ENCODE measurements around the gene DRC7.
A peak's percentile ranks its signal among the peaks of the same experiment; 100 is the strongest.

The DRC7 gene

DNA sequence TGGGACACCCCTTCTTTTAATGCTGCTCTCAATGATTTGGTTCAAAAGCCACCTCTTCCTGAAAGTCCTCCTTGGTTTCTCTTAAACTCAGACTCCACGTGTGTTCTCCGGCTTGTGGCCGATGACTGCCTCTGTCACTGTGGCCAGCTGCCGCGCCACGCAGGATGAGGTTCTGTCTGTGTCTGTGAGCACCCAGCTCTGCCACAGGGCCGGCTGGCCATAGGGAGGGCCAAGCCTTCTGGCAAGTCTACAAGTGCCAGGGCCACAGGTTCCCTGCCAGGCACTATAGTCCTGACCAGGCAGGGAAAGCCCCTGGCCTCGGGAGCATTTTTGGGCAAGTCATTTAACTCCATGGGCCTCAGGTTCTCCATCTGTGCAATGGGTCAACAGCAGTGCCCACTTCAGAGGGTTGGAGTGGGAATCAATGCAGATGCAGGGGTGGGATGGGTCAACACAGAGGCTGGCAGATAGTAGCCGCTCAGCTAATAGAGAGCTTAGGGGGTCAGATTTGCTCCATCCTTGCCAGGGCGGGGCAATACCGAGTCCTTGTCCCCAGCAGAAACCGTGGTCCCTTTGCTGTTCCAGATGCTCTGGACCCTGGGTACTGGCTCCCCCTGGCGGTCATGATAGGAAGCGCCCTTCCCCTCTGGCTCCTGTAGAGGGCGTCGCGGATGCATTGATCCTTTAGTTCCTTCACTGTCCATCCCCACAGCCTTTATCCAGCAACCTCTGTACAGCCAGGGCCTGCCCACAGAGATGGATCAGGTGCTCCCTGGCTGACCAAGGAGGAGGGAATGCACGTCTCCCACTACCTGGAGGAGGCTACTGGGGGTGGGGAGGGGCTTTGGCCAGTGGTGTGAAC lies 45.8 kb upstream of the DRC7 start:
- H3K4me3 ChIP-seq (replicated peaks; ENCODE audit: low read depth, low read length), result no peak overlapping the region
- DNase-seq (ENCODE audit: low read depth), result peak; percentile 85
- TF ChIP-seq, protein P1, sequence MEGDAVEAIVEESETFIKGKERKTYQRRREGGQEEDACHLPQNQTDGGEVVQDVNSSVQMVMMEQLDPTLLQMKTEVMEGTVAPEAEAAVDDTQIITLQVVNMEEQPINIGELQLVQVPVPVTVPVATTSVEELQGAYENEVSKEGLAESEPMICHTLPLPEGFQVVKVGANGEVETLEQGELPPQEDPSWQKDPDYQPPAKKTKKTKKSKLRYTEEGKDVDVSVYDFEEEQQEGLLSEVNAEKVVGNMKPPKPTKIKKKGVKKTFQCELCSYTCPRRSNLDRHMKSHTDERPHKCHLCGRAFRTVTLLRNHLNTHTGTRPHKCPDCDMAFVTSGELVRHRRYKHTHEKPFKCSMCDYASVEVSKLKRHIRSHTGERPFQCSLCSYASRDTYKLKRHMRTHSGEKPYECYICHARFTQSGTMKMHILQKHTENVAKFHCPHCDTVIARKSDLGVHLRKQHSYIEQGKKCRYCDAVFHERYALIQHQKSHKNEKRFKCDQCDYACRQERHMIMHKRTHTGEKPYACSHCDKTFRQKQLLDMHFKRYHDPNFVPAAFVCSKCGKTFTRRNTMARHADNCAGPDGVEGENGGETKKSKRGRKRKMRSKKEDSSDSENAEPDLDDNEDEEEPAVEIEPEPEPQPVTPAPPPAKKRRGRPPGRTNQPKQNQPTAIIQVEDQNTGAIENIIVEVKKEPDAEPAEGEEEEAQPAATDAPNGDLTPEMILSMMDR (IDR thresholded peaks at IDR 0.05; ENCODE audit: low read length, missing control alignments), result no peak

DNA sequence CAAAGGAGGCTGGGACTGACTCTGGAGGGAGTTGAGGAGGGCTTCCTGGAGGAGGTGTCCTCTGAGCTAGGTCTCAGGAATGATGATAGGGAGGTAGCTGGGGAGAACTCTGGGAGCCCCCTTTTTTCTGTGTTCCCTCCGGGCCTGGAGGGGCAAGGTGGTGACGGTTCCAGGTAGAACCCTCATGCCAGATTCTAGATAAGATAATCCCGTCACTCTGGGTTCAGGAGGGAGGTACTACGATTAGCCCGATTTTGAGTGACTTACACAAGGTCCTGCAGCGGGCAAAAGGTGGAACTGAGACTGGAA lies 45.2 kb upstream of the DRC7 start:
- no peak for DNase-seq (ENCODE audit: low read depth)
- no peak overlapping the region for H3K4me3 ChIP-seq (replicated peaks; ENCODE audit: low read depth, low read length)
- TF ChIP-seq, protein P1 (IDR thresholded peaks at IDR 0.05; ENCODE audit: low read length, missing control alignments), result no peak

DNA sequence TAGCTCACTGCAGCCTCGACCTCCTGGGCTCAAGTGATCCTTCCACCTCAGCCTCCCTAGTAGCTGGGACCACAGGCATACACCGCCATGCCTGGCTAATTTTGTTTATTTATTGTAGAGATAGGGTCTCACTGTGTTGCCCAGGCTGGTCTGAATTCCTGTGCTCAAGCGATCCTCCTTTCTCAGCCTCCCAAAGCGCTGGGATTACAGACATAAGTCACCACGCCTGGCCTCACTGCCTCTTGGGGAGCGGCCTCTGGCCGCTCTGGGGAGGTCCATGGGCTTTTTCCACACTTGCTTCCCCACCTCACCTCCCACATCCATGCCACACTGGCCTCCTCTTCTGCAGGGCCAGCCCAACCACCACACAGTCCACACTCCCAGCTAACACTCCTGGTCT lies 44.8 kb upstream of the DRC7 start:
- no peak for DNase-seq (ENCODE audit: low read depth)
- H3K4me3 ChIP-seq (replicated peaks; ENCODE audit: low read depth, low read length), result no peak overlapping the region
- TF ChIP-seq, protein P1 (IDR thresholded peaks at IDR 0.05; ENCODE audit: low read length, missing control alignments), result no peak

DNA sequence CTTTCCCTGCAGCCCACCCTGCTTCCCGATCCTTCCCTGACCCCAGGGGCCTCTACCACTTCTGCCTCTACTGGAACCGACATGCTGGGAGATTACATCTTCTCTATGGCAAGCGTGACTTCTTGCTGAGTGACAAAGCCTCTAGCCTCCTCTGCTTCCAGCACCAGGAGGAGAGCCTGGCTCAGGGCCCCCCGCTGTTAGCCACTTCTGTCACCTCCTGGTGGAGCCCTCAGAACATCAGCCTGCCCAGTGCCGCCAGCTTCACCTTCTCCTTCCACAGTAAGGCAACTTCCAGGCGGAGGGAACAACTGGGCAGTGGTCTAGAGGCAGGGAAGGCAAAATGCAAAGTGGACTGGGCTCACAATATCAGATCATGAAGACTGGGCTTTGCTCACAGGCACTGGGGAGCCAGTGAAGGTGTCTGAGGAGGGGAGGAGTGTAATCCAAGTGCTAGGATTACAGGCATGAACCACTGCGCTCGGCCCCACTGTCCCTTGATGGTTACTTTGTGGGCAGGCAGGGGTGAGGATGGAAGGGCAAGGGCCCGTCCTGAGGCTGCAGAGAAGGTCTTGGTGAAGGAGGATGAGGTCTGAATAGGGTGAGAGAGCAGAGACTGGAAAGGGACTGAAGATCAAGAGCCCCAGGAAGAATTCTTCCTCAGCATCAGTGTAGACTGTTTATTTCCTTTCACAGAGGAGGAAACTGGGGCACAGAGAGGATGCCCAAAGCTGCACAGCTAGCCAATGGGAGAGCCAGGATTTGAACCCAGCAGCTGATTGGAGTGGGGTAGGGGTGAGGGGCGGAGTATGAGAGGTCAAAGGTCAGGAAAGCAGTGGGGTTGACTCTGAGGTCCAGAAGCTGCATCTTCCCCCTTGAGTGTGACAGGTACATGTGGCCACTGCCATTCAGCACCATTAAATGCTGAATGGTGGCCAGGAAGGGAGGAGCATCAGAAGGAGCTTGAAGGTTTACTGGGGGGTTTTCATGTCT lies 43.0 kb upstream of the DRC7 start:
- no peak overlapping the region for H3K4me3 ChIP-seq (replicated peaks; ENCODE audit: low read depth, low read length)
- TF ChIP-seq, protein P1 (IDR thresholded peaks at IDR 0.05; ENCODE audit: low read length, missing control alignments), result no peak
- DNase-seq (ENCODE audit: low read depth), result no peak

DNA sequence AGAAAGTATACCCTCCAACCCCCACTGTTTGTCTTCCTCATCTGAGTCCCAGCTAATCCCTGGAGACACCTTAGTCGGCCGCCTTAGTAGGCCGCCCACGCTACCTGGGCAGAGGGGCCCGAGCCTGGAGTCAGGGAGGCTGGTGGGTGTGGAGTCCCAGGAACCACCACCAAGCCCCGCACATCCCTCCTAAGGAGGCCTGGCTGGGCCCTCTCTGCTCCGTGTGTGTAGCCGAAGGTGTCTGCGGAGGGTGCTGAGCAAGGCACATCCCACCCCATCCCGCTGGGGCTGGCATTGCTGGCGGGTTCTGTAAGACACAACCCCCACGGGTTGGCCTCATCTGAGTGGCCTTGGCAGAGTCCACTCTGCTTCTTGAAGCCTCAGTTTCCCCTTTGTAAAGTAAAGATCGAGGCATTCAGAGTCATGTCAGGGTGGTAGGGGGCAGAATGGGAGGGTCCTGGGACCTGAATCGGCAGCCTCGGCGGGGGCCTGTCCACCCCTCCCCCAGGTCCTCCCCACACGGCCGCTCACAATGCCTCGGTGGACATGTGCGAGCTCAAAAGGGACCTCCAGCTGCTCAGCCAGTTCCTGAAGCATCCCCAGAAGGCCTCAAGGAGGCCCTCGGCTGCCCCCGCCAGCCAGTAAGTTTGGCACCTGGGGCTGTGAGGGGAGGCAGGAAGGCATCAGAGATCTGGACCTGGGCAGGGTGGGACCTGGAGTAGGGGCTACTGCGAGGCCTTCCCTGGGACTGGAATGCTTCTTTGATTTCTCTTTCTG lies 41.7 kb upstream of the DRC7 start:
- H3K4me3 ChIP-seq (replicated peaks; ENCODE audit: low read depth, low read length), result no peak overlapping the region
- TF ChIP-seq, protein P1 (IDR thresholded peaks at IDR 0.05; ENCODE audit: low read length, missing control alignments), result no peak
- DNase-seq (ENCODE audit: low read depth), result no peak

DNA sequence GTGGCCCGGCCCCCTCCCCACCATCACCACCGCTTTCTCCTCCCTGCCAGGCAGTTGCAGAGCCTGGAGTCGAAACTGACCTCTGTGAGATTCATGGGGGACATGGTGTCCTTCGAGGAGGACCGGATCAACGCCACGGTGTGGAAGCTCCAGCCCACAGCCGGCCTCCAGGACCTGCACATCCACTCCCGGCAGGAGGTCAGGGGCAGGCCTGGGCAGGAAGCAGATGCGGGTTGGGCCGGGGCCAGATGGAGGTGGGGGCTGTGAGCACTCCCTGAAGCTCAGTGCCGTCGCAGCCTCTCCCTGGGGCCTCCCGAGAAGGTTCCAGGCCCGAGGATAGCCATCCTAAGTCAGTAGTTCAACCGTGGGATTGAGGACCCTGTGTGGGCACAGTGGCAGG lies 40.7 kb upstream of the DRC7 start:
- TF ChIP-seq, protein P1 (IDR thresholded peaks at IDR 0.05; ENCODE audit: low read length, missing control alignments), result no peak
- H3K4me3 ChIP-seq (replicated peaks; ENCODE audit: low read depth, low read length), result no peak overlapping the region
- DNase-seq (ENCODE audit: low read depth), result no peak
